KOPT-K1 (cell line): Measurements from ENCODE around the gene SMPD2.

Experiments used
- H3K27ac ChIP-seq: fragments of 200-600 bp; sonication (generic); 2 replicates; pipeline ENCODE4 v1.5.1; 2016; ENCODE audit warnings: antibody characterized with exemption, mild to moderate bottlenecking, low read depth, low read length; ENCODE audit not compliant: poor library complexity, severe bottlenecking
- H3K36me3 ChIP-seq: fragments of 200-600 bp; sonication (generic); 2 replicates; pipeline ENCODE4 v1.5.1; 2017; ENCODE audit warnings: antibody characterized with exemption, mild to moderate bottlenecking, low read length, moderate library complexity; ENCODE audit not compliant: insufficient read depth
- H3K9me3 ChIP-seq: fragments of 200-600 bp; sonication (generic); 2 replicates; pipeline ENCODE4 v1.5.1; 2017; ENCODE audit warnings: antibody characterized with exemption, low read length, mild to moderate bottlenecking; ENCODE audit not compliant: insufficient read depth, poor library complexity, severe bottlenecking

SMPD2 gene

GRCh38 chr6:109440331-109441068, at the start of gene SMPD2, which contains the start of gene PPIL6:
TSS of gene SMPD2 (plus strand) at chr6:109440724. CDS start at chr6:109441122, 398 bp downstream.
TSS of gene PPIL6 (minus strand) at chr6:109440628. CDS start at chr6:109440590, 38 bp downstream.
- Histone ChIP-seq H3K27ac (peak within 1 kb of the TSS; percentile 87), H3K36me3 (peaks cover 38% of the 10 kb centered on the region), H3K9me3 (no peaks in the 10 kb centered on the region)

GRCh38 chr6:109393157-109393885, 47.2 kb upstream of the SMPD2 start:
- no peaks in the 10 kb centered on the region for H3K36me3 ChIP-seq
- no peak overlapping the region for H3K27ac ChIP-seq
- no peaks in the 10 kb centered on the region for H3K9me3 ChIP-seq

GRCh38 chr6:109393886-109394281, 46.6 kb upstream of the SMPD2 start:
- no peaks in the 10 kb centered on the region for H3K36me3 ChIP-seq
- H3K27ac ChIP-seq, result no peak overlapping the region
- no peaks in the 10 kb centered on the region for H3K9me3 ChIP-seq

- Histone ChIP-seq H3K9me3 (no peaks in the 10 kb centered on the region), H3K27ac (no peak overlapping the region), H3K36me3 (no peaks in the 10 kb centered on the region)
Measured at GRCh38 chr6:109396046-109396718, 44.3 kb upstream of the SMPD2 start.

GRCh38 chr6:109397020-109397419, 43.5 kb upstream of the SMPD2 start:
- no peaks in the 10 kb centered on the region for H3K9me3 ChIP-seq
- no peak overlapping the region for H3K27ac ChIP-seq
- H3K36me3 ChIP-seq, result no peaks in the 10 kb centered on the region

GRCh38 chr6:109406196-109406595, 34.3 kb upstream of the SMPD2 start:
- H3K27ac ChIP-seq, result no peak overlapping the region
- H3K36me3 ChIP-seq, result no peaks in the 10 kb centered on the region

GRCh38 chr6:109411034-109411433, 29.5 kb upstream of the SMPD2 start:
- Histone ChIP-seq H3K27ac (no peak overlapping the region), H3K9me3 (no peaks in the 10 kb centered on the region), H3K36me3 (no peaks in the 10 kb centered on the region)

More at GRCh38 chr6:109406196-109406595, 34.3 kb upstream of the SMPD2 start:
- H3K9me3 ChIP-seq, result no peaks in the 10 kb centered on the region

- no peaks in the 10 kb centered on the region for H3K9me3 ChIP-seq
- H3K36me3 ChIP-seq, result no peaks in the 10 kb centered on the region
- no peak overlapping the region for H3K27ac ChIP-seq
Measured at GRCh38 chr6:109417646-109418045, 22.9 kb upstream of the SMPD2 start.

- Histone ChIP-seq H3K36me3 (no peaks in the 10 kb centered on the region), H3K27ac (no peak overlapping the region), H3K9me3 (no peaks in the 10 kb centered on the region)
Measured at GRCh38 chr6:109420751-109421150, 19.8 kb upstream of the SMPD2 start.

GRCh38 chr6:109421184-109421583, 19.3 kb upstream of the SMPD2 start:
- H3K9me3 ChIP-seq, result no peaks in the 10 kb centered on the region
- H3K27ac ChIP-seq, result no peak overlapping the region
- no peaks in the 10 kb centered on the region for H3K36me3 ChIP-seq

- no peak overlapping the region for H3K27ac ChIP-seq
- no peaks in the 10 kb centered on the region for H3K36me3 ChIP-seq
- H3K9me3 ChIP-seq, result no peaks in the 10 kb centered on the region
Measured at GRCh38 chr6:109424946-109425345, 15.6 kb upstream of the SMPD2 start.

GRCh38 chr6:109428889-109429477, 11.5 kb upstream of the SMPD2 start:
- H3K9me3 ChIP-seq, result no peaks in the 10 kb centered on the region
- no peaks in the 10 kb centered on the region for H3K36me3 ChIP-seq

GRCh38 chr6:109429496-109429895, 11.0 kb upstream of the SMPD2 start:
- Histone ChIP-seq H3K9me3 (no peaks in the 10 kb centered on the region), H3K27ac (no peak overlapping the region)

More at GRCh38 chr6:109428889-109429477, 11.5 kb upstream of the SMPD2 start:
- H3K27ac ChIP-seq, result no peak overlapping the region

GRCh38 chr6:109434456-109434855, 6.1 kb upstream of the SMPD2 start:
- Histone ChIP-seq H3K36me3 (no peaks in the 10 kb centered on the region), H3K27ac (no peak overlapping the region), H3K9me3 (no peaks in the 10 kb centered on the region)

More at GRCh38 chr6:109429496-109429895, 11.0 kb upstream of the SMPD2 start:
- no peaks in the 10 kb centered on the region for H3K36me3 ChIP-seq

GRCh38 chr6:109436041-109436440, 4.5 kb upstream of the SMPD2 start:
- no peaks in the 10 kb centered on the region for H3K9me3 ChIP-seq

More at GRCh38 chr6:109436041-109436440, 4.5 kb upstream of the SMPD2 start:
- Histone ChIP-seq H3K27ac (no peak overlapping the region), H3K36me3 (no peaks in the 10 kb centered on the region)
